HCT116 (cell line): ENCODE results near the gene ACAN. TPM values are rescaled to one million over a fixed set of nuclear protein-coding genes. Genes with fewer than 3 reads are reported as not detected.

Source experiments
- ATAC-seq: fragments of 200-7000 bp; cut with Tn5 transposase; 2 replicates; pipeline ENCODE4 v1.9.1; 2020; ENCODE audit warnings: mild to moderate bottlenecking, moderate library complexity
- BruUV-seq: library from RNA; stranded (reverse); fragments of 400-500 nt; replicated peaks from 2 replicates; lab custom pipeline; 2021; lab: Mats Ljungman, UMichigan
- CTCF ChIA-PET: fragments of 300-600 bp; sonication (Branson Sonifier 250); formaldehyde crosslinking; loops from one replicate; lab custom pipeline; 2021; ENCODE audit warnings: antibody characterized with exemption; lab: Charles Lee
- POLR2A ChIA-PET: fragments of 300-600, 350-600 bp; sonication (Branson Sonifier 250); formaldehyde crosslinking; loops from one replicate; lab custom pipeline; 2021; ENCODE audit warnings: antibody characterized with exemption; lab: Charles Lee
- RAD21 ChIA-PET, 2 experiments: fragments of 300-600 bp; sonication (Branson Sonifier 250); formaldehyde crosslinking; loops; one replicate each; lab custom pipeline; 2023; ENCODE audit warnings: low total read pairs in 2 of 2; ENCODE audit not compliant: uncharacterized antibody in 2 of 2, unreplicated experiment in 2 of 2, low non-redundant PET in 1 of 2; lab: Charles Lee
- DNase-seq: peaks from one replicate; pipeline ENCODE4 v3.0.0-alpha.2; 2010; ENCODE audit warnings: low read depth, low spot score
- H2AFZ ChIP-seq: fragments of 200-600 bp; shearing (Covaris generic), sonication (generic); 2 replicates; pipeline ENCODE4 v1.6.1; 2017; ENCODE audit warnings: low read depth, mixed run types, mixed read lengths, antibody characterized with exemption, low read length; ENCODE audit not compliant: poor library complexity, severe bottlenecking
- H3K27ac ChIP-seq: 2 replicates; pipeline ENCODE4 v1.5.1; 2012; ENCODE audit warnings: low read depth, low read length
- H3K27me3 ChIP-seq: fragments of 200-600 bp; sonication (generic); 2 replicates; pipeline ENCODE4 v1.6.1; 2016; ENCODE audit warnings: mixed run types, low read length, mixed read lengths; ENCODE audit not compliant: insufficient read depth
- H3K36me3 ChIP-seq, 2 experiments: fragments of 200-500 bp in 1 of 2; fragments of 200-600 bp in 1 of 2; sonication (Bioruptor generic) in 1 of 2; sonication (generic) in 1 of 2; 2 replicates each; pipeline versions ENCODE4 v1.5.1 to v1.6.1; 2014 to 2016; ENCODE audit warnings: low read length in 2 of 2, inconsistent platforms in 1 of 2, mixed read lengths in 1 of 2, mixed run types in 1 of 2; ENCODE audit not compliant: insufficient read depth in 2 of 2, control insufficient read depth in 1 of 2
- H3K4me1 ChIP-seq, 2 experiments: fragments of 200-600 bp in 1 of 2; sonication (generic) in 1 of 2; 2 replicates each; pipeline versions ENCODE4 v1.5.1 to v1.6.1; 2012 to 2017; ENCODE audit warnings: low read length in 2 of 2, inconsistent platforms in 1 of 2, mild to moderate bottlenecking in 1 of 2, mixed read lengths in 1 of 2, mixed run types in 1 of 2, moderate library complexity in 1 of 2; ENCODE audit not compliant: insufficient read depth in 2 of 2, control insufficient read depth in 1 of 2
- H3K4me2 ChIP-seq: fragments of 200-600 bp; sonication (generic); 2 replicates; pipeline ENCODE4 v1.6.1; 2017; ENCODE audit warnings: mixed run types, low read length, mixed read lengths
- H3K4me3 ChIP-seq, 2 experiments: fragments of 200-600 bp in 1 of 2; sonication (generic) in 1 of 2; replicated peaks in 1 of 2; 2 replicates each; pipeline ENCODE4 v1.5.1; 2011 to 2016; ENCODE audit warnings: low read length in 2 of 2, control low read depth in 1 of 2, low read depth in 1 of 2, mild to moderate bottlenecking in 1 of 2, mixed read lengths in 1 of 2, mixed run types in 1 of 2
- H3K79me2 ChIP-seq: fragments of 200-600 bp; sonication (generic); 2 replicates; pipeline ENCODE4 v1.6.1; 2017; ENCODE audit warnings: mild to moderate bottlenecking, mixed run types, low read length, moderate library complexity, mixed read lengths; ENCODE audit not compliant: insufficient read depth
- H3K9ac ChIP-seq: fragments of 200-600 bp; sonication (generic); 2 replicates; pipeline ENCODE4 v1.6.1; 2016; ENCODE audit warnings: low read length, mixed read lengths
- H3K9me2 ChIP-seq: fragments of 200-600 bp; sonication (generic), shearing (Covaris generic); 2 replicates; pipeline ENCODE4 v1.6.1; 2017; ENCODE audit warnings: mixed run types, mild to moderate bottlenecking, moderate library complexity; ENCODE audit not compliant: insufficient read depth
- H3K9me3 ChIP-seq, 2 experiments: fragments of 200-500 bp in 1 of 2; fragments of 200-600 bp in 1 of 2; sonication (Bioruptor generic) in 1 of 2; sonication (generic) in 1 of 2; 2 replicates each; pipeline ENCODE4 v1.6.1; 2014 to 2017; ENCODE audit warnings: low read length in 2 of 2, mixed read lengths in 2 of 2, inconsistent platforms in 1 of 2, low read depth in 1 of 2, mild to moderate bottlenecking in 1 of 2, mixed run types in 1 of 2, moderate library complexity in 1 of 2; ENCODE audit not compliant: control insufficient read depth in 1 of 2, insufficient read depth in 1 of 2
- H4K20me1 ChIP-seq: fragments of 200-600 bp; sonication (generic), shearing (Covaris generic); 2 replicates; pipeline ENCODE4 v1.6.1; 2017; ENCODE audit warnings: mixed run types, mild to moderate bottlenecking, moderate library complexity; ENCODE audit not compliant: insufficient read depth
- CBX3 ChIP-seq: IDR thresholded peaks from 2 replicates; pipeline ENCODE4 v1.6.1; 2012; ENCODE audit warnings: low read depth
- CTCF ChIP-seq, 3 experiments: fragments of 200-600 bp in 1 of 3; sonication (generic) in 1 of 3; IDR thresholded peaks in 2 of 3; conservative IDR thresholded peaks in 1 of 3; 2 replicates each; pipeline ENCODE4 v1.5.1; 2012 to 2017; ENCODE audit warnings: low read depth in 2 of 3, low read length in 2 of 3, antibody characterized with exemption in 1 of 3, borderline replicate concordance in 1 of 3, control low read depth in 1 of 3, mild to moderate bottlenecking in 1 of 3, mixed read lengths in 1 of 3, mixed run types in 1 of 3, moderate library complexity in 1 of 3; ENCODE audit not compliant: insufficient read depth in 1 of 3
- ELF1 ChIP-seq: IDR thresholded peaks from 2 replicates; pipeline ENCODE4 v1.6.1; 2012; ENCODE audit warnings: low read depth, borderline replicate concordance
- EZH2 ChIP-seq: fragments of 200-600 bp; sonication (generic); IDR thresholded peaks from 2 replicates; pipeline ENCODE4 v1.6.1; 2017; ENCODE audit warnings: antibody characterized with exemption, mixed run types
- EZH2phosphoT487 ChIP-seq: fragments of 200-600 bp; IDR thresholded peaks from 2 replicates; pipeline ENCODE4 v1.6.1; 2018; ENCODE audit warnings: antibody characterized with exemption, borderline replicate concordance
- FOSL1 ChIP-seq: IDR thresholded peaks from 2 replicates; pipeline ENCODE4 v1.6.1; 2012; ENCODE audit warnings: low read depth
- JUND ChIP-seq: IDR thresholded peaks from 2 replicates; pipeline ENCODE4 v1.6.1; 2012
- MAX ChIP-seq: IDR thresholded peaks from 2 replicates; pipeline ENCODE4 v1.6.1; 2012
- POLR2A ChIP-seq: IDR thresholded peaks from 2 replicates; pipeline ENCODE4 v1.7.0; 2011; ENCODE audit warnings: borderline replicate concordance; ENCODE audit not compliant: insufficient read depth, insufficient read length; ENCODE audit errors: extremely low read depth
- POLR2AphosphoS5 ChIP-seq: IDR thresholded peaks from 2 replicates; pipeline ENCODE4 v1.6.1; 2011; ENCODE audit warnings: mild to moderate bottlenecking, low read depth, low read length, moderate library complexity
- RAD21 ChIP-seq: IDR thresholded peaks from 2 replicates; pipeline ENCODE4 v1.6.1; 2012; ENCODE audit warnings: low read depth, mild to moderate bottlenecking
- REST ChIP-seq: IDR thresholded peaks from 2 replicates; pipeline ENCODE4 v1.6.1; 2012; ENCODE audit warnings: low read depth
- SIN3A ChIP-seq: IDR thresholded peaks from 2 replicates; pipeline ENCODE4 v1.6.1; 2012; ENCODE audit warnings: low read depth
- SP1 ChIP-seq: IDR thresholded peaks from 2 replicates; pipeline ENCODE4 v1.6.1; 2012; ENCODE audit warnings: low read depth
- SRF ChIP-seq: IDR thresholded peaks from 2 replicates; pipeline ENCODE4 v1.6.1; 2012; ENCODE audit warnings: low read depth
- TCF7L2 ChIP-seq: IDR thresholded peaks from 2 replicates; pipeline ENCODE4 v1.7.0; 2011; ENCODE audit warnings: borderline replicate concordance, inconsistent platforms; ENCODE audit not compliant: insufficient read depth, insufficient read length; ENCODE audit errors: extremely low read depth
- YY1 ChIP-seq: IDR thresholded peaks from 2 replicates; pipeline ENCODE4 v1.6.1; 2011; ENCODE audit warnings: low read length, low read depth, moderate library complexity, mild to moderate bottlenecking; ENCODE audit not compliant: insufficient replicate concordance; ENCODE audit errors: extremely low read depth
- ZBTB33 ChIP-seq: IDR thresholded peaks from 2 replicates; pipeline ENCODE4 v1.6.1; 2011; ENCODE audit warnings: mild to moderate bottlenecking, low read length, moderate library complexity; ENCODE audit not compliant: insufficient replicate concordance; ENCODE audit errors: extremely low read depth
- ZFX ChIP-seq: fragments of 450-650 bp; IDR thresholded peaks from 2 replicates; pipeline ENCODE4 v1.6.1; 2017
- ZNF274 ChIP-seq: fragments of 200-500 bp; sonication (Bioruptor generic); IDR thresholded peaks from 2 replicates; pipeline ENCODE4 v1.6.1; 2014; ENCODE audit warnings: mild to moderate bottlenecking, low read depth, low read length, inconsistent platforms
- intact Hi-C: fragments of 100-400 bp; cut with micrococcal nuclease; formaldehyde crosslinking; loops from 2 replicates; pipeline ENCODE4 v1.10.0; 2022
- total RNA-seq: library from RNA; stranded (reverse); gene quantifications from one replicate; pipeline ENCODE4 v1.2.1, GENCODE V29; 2021; ENCODE audit not compliant: unreplicated experiment

ACAN gene
- total RNA-seq, 1 experiment from 2014 or later: not detected

- Histone ChIP-seq H3K4me2 (no peak overlapping the region), H3K36me3 (no peaks in the 10 kb centered on the region), H3K27ac (no peak overlapping the region), H3K9me2 (no peaks in the 10 kb centered on the region), H3K4me1 (no peaks in the 10 kb centered on the region), H3K9me3 (no peaks in the 10 kb centered on the region), H3K4me3 (no peak overlapping the region), H3K27me3 (peaks cover 13% of the 10 kb centered on the region), H3K9ac (no peak overlapping the region), H2AFZ (no peak overlapping the region), H3K79me2 (no peaks in the 10 kb centered on the region), H4K20me1 (no peaks in the 10 kb centered on the region)
- TF ChIP-seq EZH2: no peak
- TF ChIP-seq TCF7L2: no peak
- TF ChIP-seq YY1: no peak
- TF ChIP-seq ZFX: no peak
- no peak for TF ChIP-seq SIN3A
- no peak for TF ChIP-seq ZNF274
- TF ChIP-seq CBX3: no peak
- TF ChIP-seq ELF1: no peak
- TF ChIP-seq EZH2phosphoT487: no peak
- TF ChIP-seq ZBTB33: no peak
- no peak for TF ChIP-seq FOSL1
- no peak for TF ChIP-seq JUND
- TF ChIP-seq RAD21: no peak
- no peak for TF ChIP-seq SRF
- TF ChIP-seq SP1: no peak
- no peak for TF ChIP-seq CTCF (IDR thresholded peaks at IDR 0.05 in 2 of 3, conservative IDR thresholded peaks at IDR 0.05 in 1 of 3; ENCODE audit: borderline replicate concordance in 1 of 3, insufficient read depth in 1 of 3, low read depth in 2 of 3, low read length in 2 of 3)
- no peak for TF ChIP-seq REST
- TF ChIP-seq POLR2AphosphoS5: no peak
- no peak for TF ChIP-seq MAX
- no peak for TF ChIP-seq POLR2A
- no peak for DNase-seq
- no TSS peak for BruUV-seq
- ChIA-PET CTCF (no interaction called here), POLR2A (no interaction called here), RAD21 (no interaction called here)
- ATAC-seq: no peak
- intact Hi-C loops: no loop called here
Observed at GRCh38 chr15:88852476-88852875, 49.2 kb downstream of the ACAN start.
